Measurements from ENCODE around the gene PINK1.

The PINK1 gene

GRCh38 chr1:20700636-20701215, 67.5 kb downstream of the PINK1 start:
- H3K27me3 ChIP-seq (ENCODE audit: control insufficient read depth, insufficient read depth, low read length) = no peaks in the 10 kb centered on the region
- no peaks in the 10 kb centered on the region for H3K36me3 ChIP-seq (ENCODE audit: control insufficient read depth, low read depth, low read length)
- H3K4me3 ChIP-seq (ENCODE audit: low read length) = no peak overlapping the region
- no peaks in the 10 kb centered on the region for H3K4me1 ChIP-seq (ENCODE audit: control insufficient read depth, low read depth, low read length)
- H3K9ac ChIP-seq (ENCODE audit: low read length) = no peak overlapping the region
- H3K27ac ChIP-seq (ENCODE audit: low read length) = no peak overlapping the region
- no peaks in the 10 kb centered on the region for H3K9me3 ChIP-seq (ENCODE audit: control insufficient read depth, low read depth, low read length)

Data from iPS-18a (cell line).